ENCODE data around the gene SMAD2. TPM values are rescaled to one million over a fixed set of nuclear protein-coding genes. Genes with fewer than 3 reads are reported as not detected.

The SMAD2 gene
- total and polyA plus RNA-seq, 4 donors, result 11.8 to 31.3 (median 22.8) TPM

DNA sequence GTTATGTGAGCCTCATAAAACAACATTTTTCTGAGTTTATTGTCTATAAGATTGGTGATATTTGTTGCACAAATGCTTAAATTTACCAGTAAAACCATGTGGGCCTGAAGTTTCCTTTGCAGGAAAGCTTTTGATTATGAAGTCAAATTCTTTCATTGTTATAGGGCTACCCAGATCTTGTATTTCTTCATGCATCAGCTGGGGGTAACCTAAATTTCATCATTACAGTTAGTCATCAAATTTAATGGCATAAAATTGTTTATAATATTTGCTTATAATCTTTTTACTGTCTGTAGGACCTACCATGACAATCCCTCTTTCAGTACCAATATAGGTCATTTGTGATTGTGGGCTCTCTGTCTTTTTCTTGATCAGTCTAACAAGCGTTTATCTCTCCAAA is 47.8 kb downstream of the SMAD2 start:
- no peak overlapping the region for H3K27ac ChIP-seq (ENCODE audit: low read depth in 1 of 2, low read length in 2 of 2)
- H3K4me3 ChIP-seq (ENCODE audit: low read depth in 1 of 3, low read length in 3 of 3), result no peak overlapping the region
- TF ChIP-seq RXRA (IDR thresholded peaks at IDR 0.05) (no peak), SP1 (IDR thresholded peaks at IDR 0.05) (no peak), FOXA2 (IDR thresholded peaks at IDR 0.05) (no peak), HNF4G (IDR thresholded peaks at IDR 0.05) (no peak)
- TF ChIP-seq, protein P1, sequence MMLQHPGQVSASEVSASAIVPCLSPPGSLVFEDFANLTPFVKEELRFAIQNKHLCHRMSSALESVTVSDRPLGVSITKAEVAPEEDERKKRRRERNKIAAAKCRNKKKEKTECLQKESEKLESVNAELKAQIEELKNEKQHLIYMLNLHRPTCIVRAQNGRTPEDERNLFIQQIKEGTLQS (IDR thresholded peaks at IDR 0.05), result no peak
- TF ChIP-seq, protein P2, sequence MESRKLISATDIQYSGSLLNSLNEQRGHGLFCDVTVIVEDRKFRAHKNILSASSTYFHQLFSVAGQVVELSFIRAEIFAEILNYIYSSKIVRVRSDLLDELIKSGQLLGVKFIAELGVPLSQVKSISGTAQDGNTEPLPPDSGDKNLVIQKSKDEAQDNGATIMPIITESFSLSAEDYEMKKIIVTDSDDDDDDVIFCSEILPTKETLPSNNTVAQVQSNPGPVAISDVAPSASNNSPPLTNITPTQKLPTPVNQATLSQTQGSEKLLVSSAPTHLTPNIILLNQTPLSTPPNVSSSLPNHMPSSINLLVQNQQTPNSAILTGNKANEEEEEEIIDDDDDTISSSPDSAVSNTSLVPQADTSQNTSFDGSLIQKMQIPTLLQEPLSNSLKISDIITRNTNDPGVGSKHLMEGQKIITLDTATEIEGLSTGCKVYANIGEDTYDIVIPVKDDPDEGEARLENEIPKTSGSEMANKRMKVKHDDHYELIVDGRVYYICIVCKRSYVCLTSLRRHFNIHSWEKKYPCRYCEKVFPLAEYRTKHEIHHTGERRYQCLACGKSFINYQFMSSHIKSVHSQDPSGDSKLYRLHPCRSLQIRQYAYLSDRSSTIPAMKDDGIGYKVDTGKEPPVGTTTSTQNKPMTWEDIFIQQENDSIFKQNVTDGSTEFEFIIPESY (IDR thresholded peaks at IDR 0.05), result no peak
- peaks cover 0 to 3% (median 0%) of the 10 kb centered on the region in 4 donors for H3K4me1 ChIP-seq (ENCODE audit: control insufficient read depth in 4 of 4, insufficient read depth in 4 of 4, low read length in 3 of 4)
- H3K9me3 ChIP-seq (ENCODE audit: control insufficient read depth in 4 of 4, low read length in 3 of 4), result no peaks in the 10 kb centered on the region
- H3K9ac ChIP-seq (ENCODE audit: low read depth in 1 of 2, low read length in 2 of 2), result no peak overlapping the region
- H3K36me3 ChIP-seq (ENCODE audit: control insufficient read depth in 4 of 4, insufficient read depth in 3 of 4, low read depth in 1 of 4, low read length in 3 of 4), result peaks cover 0 to 14% (median 0%) of the 10 kb centered on the region in 4 donors
- 100% methylated on average over 1 of the region's 1 CpG for WGBS
- no peaks in the 10 kb centered on the region for H3K27me3 ChIP-seq (ENCODE audit: control insufficient read depth in 4 of 4, insufficient read depth in 4 of 4, low read length in 3 of 4)
- DNase-seq (ENCODE audit: low spot score), result no peak

- no peak for TF ChIP-seq HNF4G (IDR thresholded peaks at IDR 0.05)
- TF ChIP-seq, protein P1 (IDR thresholded peaks at IDR 0.05), result no peak
- DNase-seq (ENCODE audit: low spot score), result no peak
- Histone ChIP-seq H3K27me3 (ENCODE audit: control insufficient read depth in 4 of 4, insufficient read depth in 4 of 4, low read length in 3 of 4) (no peaks in the 10 kb centered on the region), H3K9ac (ENCODE audit: low read depth in 1 of 2, low read length in 2 of 2) (no peak overlapping the region), H3K27ac (ENCODE audit: low read depth in 1 of 2, low read length in 2 of 2) (no peak overlapping the region), H3K9me3 (ENCODE audit: control insufficient read depth in 4 of 4, low read length in 3 of 4) (no peaks in the 10 kb centered on the region), H3K4me3 (ENCODE audit: low read depth in 1 of 3, low read length in 3 of 3) (no peak overlapping the region), H3K36me3 (ENCODE audit: control insufficient read depth in 4 of 4, insufficient read depth in 3 of 4, low read depth in 1 of 4, low read length in 3 of 4) (peaks cover 0 to 10% (median 0%) of the 10 kb centered on the region in 4 donors), H3K4me1 (ENCODE audit: control insufficient read depth in 4 of 4, insufficient read depth in 4 of 4, low read length in 3 of 4) (peaks cover 0 to 3% (median 0%) of the 10 kb centered on the region in 4 donors)
- WGBS, result 95% methylated on average over 7 of the region's 7 CpGs
Observed at GRCh38 chr18:47881752-47882455, 48.6 kb downstream of the SMAD2 start.

DNA sequence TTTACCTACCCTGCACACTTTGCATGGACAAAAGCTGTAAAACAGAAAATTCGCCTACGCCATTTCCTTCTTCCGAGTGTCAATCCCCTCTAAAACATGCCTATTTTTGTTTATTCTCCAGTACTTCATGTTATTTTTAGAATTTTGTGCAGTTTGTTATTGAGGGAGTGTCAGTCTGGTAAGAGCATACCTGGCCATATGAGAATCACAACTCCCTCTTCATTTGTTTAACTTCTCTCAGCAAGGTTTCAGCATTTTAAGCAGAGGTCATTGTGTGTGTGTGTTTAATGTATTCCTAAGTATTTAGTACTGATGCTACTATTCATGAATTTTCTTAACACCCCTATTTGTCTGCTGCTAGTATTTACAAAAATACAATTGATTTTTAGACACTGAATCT is 49.4 kb downstream of the SMAD2 start:
- H3K27ac ChIP-seq (ENCODE audit: low read depth in 1 of 2, low read length in 2 of 2), result no peak overlapping the region
- 48% methylated on average over 2 of the region's 3 CpGs for WGBS
- H3K9me3 ChIP-seq (ENCODE audit: control insufficient read depth in 4 of 4, low read length in 3 of 4), result no peaks in the 10 kb centered on the region
- DNase-seq (ENCODE audit: low spot score), result no peak
- H3K27me3 ChIP-seq (ENCODE audit: control insufficient read depth in 4 of 4, insufficient read depth in 4 of 4, low read length in 3 of 4), result no peaks in the 10 kb centered on the region
- H3K4me3 ChIP-seq (ENCODE audit: low read depth in 1 of 3, low read length in 3 of 3), result no peak overlapping the region
- peaks cover 0 to 3% (median 0%) of the 10 kb centered on the region in 4 donors for H3K4me1 ChIP-seq (ENCODE audit: control insufficient read depth in 4 of 4, insufficient read depth in 4 of 4, low read length in 3 of 4)
- H3K36me3 ChIP-seq (ENCODE audit: control insufficient read depth in 4 of 4, insufficient read depth in 3 of 4, low read depth in 1 of 4, low read length in 3 of 4), result peaks cover 0 to 10% (median 0%) of the 10 kb centered on the region in 4 donors
- TF ChIP-seq, protein P2 (IDR thresholded peaks at IDR 0.05), result no peak
- TF ChIP-seq, protein P3, sequence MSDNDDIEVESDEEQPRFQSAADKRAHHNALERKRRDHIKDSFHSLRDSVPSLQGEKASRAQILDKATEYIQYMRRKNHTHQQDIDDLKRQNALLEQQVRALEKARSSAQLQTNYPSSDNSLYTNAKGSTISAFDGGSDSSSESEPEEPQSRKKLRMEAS (IDR thresholded peaks at IDR 0.05), result no peak
- TF ChIP-seq HNF4G (IDR thresholded peaks at IDR 0.05) (no peak), HNF4A (conservative IDR thresholded peaks at IDR 0.05) (no peak)
- H3K9ac ChIP-seq (ENCODE audit: low read depth in 1 of 2, low read length in 2 of 2), result no peak overlapping the region

Measured in liver (tissue), 9 donors.